ENCODE data around the gene SESN2.

DNA sequence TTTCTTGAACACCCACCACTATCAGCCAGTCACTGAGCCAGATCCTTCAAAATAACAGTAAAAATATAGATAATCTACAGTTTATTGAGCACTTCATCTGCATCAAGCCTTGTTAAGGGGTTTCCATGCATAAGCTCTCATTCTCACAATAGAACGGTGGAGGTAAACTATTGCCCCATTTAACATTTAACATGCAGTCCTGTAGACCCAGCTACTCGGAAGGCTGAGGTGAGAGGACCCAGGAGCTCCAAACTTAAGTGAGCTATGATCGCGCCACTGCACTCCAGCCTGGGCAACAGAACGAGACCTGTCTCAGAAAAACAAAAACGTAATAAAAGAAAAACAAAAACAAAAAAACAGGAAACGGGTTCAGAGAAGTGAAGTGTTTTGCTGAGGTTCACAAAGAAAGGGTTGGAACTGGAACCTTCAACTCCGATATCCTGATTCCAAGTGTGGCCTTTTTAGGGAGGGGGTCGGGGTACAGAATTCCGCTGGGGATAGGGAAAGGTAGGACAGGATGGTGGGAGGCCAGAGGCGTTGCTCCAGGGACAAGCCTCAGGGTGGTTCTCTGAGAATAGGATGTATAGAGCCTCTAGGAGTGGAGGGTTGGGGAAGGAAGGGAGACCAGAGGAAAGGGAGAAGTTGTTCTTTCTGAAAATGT, 11.6 kb upstream of the SESN2 start:
- TF ChIP-seq CTCF (IDR thresholded peaks at IDR 0.05) = no peak
- TF ChIP-seq EZH2 (IDR thresholded peaks at IDR 0.05; ENCODE audit: borderline replicate concordance, insufficient read depth, low read depth, low read length, poor library complexity, severe bottlenecking) = no peak
